NK-92 (cell line): ENCODE results near the gene TTC8.

Experiments
- DNase-seq: peaks from one replicate; lab custom pipeline; 2025; ENCODE audit not compliant: unreplicated experiment; lab: John Stamatoyannopoulos, UW

The TTC8 gene

GRCh38 chr14:88864198-88864597 is 39.7 kb downstream of the TTC8 start:
- DNase-seq: no peak

- DNase-seq: no peak
Measured at GRCh38 chr14:88866305-88866704, 41.9 kb downstream of the TTC8 start.

- no peak for DNase-seq
Measured at GRCh38 chr14:88868558-88869159, 44.2 kb downstream of the TTC8 start.

GRCh38 chr14:88870777-88871176 is 46.3 kb downstream of the TTC8 start:
- no peak for DNase-seq

- no peak for DNase-seq
Measured at GRCh38 chr14:88871429-88871828, 47.0 kb downstream of the TTC8 start.

- DNase-seq: no peak
Measured at GRCh38 chr14:88872976-88873375, 48.5 kb downstream of the TTC8 start.

- no peak for DNase-seq
Measured at GRCh38 chr14:88877192-88877591, 52.7 kb downstream of the TTC8 start.

GRCh38 chr14:88879022-88879421 is 54.6 kb downstream of the TTC8 start:
- no peak for DNase-seq

- no peak for DNase-seq
Measured at GRCh38 chr14:88882236-88882635, 57.8 kb downstream of the TTC8 start.

- no peak for DNase-seq
Measured at GRCh38 chr14:88895116-88895515, 70.7 kb downstream of the TTC8 start.

- no peak for DNase-seq
Measured at GRCh38 chr14:88901189-88901588, 76.7 kb downstream of the TTC8 start.

GRCh38 chr14:88901991-88902390 is 77.5 kb downstream of the TTC8 start:
- no peak for DNase-seq

GRCh38 chr14:88902850-88903249 is 78.4 kb downstream of the TTC8 start:
- DNase-seq: no peak

GRCh38 chr14:88904206-88904647 is 79.8 kb downstream of the TTC8 start:
- no peak for DNase-seq

GRCh38 chr14:88904864-88905263 is 80.4 kb downstream of the TTC8 start:
- no peak for DNase-seq

- DNase-seq: no peak
Measured at GRCh38 chr14:88908216-88908615, 83.8 kb downstream of the TTC8 start.

GRCh38 chr14:88910386-88910785 is 85.9 kb downstream of the TTC8 start:
- no peak for DNase-seq

- DNase-seq: no peak
Measured at GRCh38 chr14:88911809-88912208, 87.4 kb downstream of the TTC8 start.

GRCh38 chr14:88914956-88915355 is 90.5 kb downstream of the TTC8 start:
- DNase-seq: no peak

- DNase-seq: no peak
Measured at GRCh38 chr14:88919502-88919901, 95.1 kb downstream of the TTC8 start.
